SIG-M5 treated with dmso at 0.1 percent for 504 hours (cell line): ENCODE data around the gene NIF3L1.
A peak's percentile ranks its signal among the peaks of the same experiment; 100 is the strongest.
"Not testable (repeated sequence)": the region's sequence is repeated elsewhere in the genome, so short reads cannot be mapped to it uniquely, and the experiment has no call there.

Experiments used
- DNase-seq: peaks from one replicate; lab custom pipeline; 2025; ENCODE audit not compliant: unreplicated experiment; lab: John Stamatoyannopoulos, UW

The NIF3L1 gene

GRCh38 chr2:200871151-200871550 is 18.0 kb upstream of the NIF3L1 start:
- no peak for DNase-seq

DNA sequence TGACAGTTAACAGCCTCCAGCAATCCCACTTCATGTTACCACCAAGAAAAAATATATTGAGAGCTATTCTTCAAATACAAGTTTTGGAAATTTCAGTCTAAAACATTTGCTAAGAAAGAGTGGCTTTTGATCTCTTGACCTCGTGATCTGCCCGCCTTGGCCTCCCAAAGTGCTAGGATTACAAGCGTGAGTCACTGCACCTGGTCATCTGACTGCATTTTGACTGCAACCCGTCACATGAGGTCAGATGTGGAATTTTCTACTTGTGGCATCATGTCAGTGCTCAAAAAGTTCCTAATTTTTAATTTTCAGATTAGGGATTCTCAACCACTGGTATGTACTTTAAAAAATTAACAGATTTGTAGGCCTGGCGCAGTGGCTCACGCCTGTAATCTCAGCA is 15.6 kb upstream of the NIF3L1 start:
- DNase-seq: no peak

GRCh38 chr2:200877443-200877842 is 11.7 kb upstream of the NIF3L1 start:
- no peak for DNase-seq

DNA sequence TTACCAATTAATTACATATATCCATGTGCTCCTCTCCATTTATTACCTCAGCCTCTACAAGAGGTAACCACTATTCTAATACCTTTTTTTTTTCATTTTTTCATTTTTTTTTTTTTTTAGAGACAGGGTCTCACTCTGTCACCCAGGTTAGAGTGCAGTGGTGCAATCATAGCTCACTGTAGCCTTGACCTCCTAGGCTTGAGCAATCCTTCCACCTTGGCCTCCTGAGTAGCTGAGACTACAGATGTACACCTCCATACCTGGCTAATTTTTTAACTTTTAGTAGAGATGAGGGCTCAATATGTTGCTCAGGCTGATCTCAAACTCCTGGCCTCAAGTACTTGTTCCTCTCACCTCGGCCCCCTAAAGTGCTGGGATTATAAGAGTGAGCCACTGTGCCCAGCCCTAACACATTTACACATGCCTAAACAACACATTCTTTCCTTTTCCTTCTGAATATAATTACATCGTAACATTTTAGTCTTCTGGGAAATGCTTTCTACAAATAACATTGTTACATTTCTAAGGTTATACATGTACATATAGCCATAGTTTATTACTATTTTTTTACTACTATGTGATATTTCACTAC is 10.8 kb upstream of the NIF3L1 start:
- DNase-seq: no peak

- DNase-seq: not testable (repeated sequence)
Observed at GRCh38 chr2:200881715-200882249, 7.4 kb upstream of the NIF3L1 start.

DNA sequence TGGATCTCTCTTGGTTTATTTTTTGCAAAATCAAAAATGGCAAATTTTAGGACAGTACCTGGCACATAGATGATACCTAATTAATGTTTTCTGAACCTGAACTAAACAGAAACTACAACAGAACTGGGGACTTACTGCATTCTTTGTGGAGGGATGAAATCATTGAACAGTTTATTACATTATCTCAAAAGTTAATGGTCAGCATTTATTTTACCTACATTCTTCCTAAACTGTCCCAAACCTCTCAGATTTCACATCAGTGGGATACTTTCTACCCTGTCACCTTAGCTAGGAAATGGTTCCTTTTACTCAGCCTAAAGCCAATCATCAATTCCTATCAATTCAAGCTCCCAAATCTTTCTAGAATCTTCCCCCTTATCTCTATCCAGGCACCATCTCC is 10.3 kb downstream of the NIF3L1 start:
- no peak for DNase-seq

DNA sequence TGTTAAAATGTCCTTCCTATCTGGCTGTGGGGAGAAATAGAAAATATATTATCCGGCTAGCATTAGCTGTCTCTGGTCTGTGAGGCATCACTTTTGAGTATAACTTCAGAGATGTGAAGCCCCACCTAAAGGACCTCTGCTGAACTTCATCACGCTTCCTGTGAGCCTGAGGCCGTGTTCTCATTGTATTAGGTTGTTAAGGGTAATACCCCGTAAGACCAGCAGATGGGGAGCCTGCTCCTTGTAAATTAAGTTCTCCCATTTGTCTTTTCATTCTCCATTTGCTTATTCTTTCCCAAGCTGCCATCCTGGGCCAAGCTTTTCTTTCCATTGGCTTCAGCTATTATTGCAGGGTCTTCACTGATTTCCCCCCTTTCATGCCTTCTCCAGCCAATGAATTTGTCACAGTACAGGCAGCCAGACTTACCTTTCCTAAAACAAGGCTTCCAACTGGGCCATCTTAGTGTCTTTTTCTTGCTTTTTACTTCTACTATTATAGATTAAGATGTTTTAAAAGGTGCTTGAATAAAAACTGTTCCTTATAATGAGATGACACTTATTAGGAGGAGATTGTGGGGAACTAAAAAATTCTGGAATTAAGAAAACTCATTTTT is 12.4 kb downstream of the NIF3L1 start:
- DNase-seq: peak; percentile 98

GRCh38 chr2:200905618-200906296 is 16.6 kb downstream of the NIF3L1 start:
- peak; percentile 64 for DNase-seq

DNA sequence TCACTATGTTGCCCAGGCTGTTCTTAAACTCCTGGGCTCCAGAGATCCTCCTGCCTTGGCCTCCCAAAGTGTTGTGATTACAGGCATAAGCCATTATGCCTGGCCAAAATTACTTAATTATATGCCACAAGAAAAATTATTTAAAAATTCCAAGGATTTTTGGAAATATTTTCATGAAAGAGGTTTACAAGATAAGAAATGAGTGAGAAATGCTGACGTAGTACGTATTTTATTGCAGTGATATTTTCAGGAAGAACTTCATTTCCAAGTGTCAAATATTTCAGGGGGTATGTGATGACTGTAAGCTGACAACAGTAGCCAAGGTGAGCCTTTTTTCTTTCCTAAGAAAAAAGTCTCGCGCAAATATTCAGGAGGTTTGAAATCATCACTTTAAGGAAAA is 20.8 kb downstream of the NIF3L1 start:
- no peak for DNase-seq

DNA sequence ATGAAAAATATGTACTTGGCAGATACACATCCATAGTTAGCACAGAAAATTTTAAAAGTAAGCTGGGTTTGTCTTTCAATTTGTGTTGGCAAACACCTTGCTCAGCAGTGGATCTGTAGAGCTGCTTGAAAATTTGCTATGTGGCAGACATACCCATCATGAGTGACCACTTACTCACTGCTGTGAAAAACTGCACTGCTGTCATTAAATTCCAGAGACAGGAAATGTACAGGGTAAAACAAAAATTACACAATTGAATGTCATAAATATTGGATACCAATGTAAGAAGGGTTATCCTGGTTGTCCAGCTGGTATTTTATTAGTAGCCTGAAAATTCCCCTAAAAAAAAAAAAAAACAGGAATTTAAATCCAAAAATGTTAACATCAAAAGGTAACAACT is 24.5 kb downstream of the NIF3L1 start:
- no peak for DNase-seq

DNA sequence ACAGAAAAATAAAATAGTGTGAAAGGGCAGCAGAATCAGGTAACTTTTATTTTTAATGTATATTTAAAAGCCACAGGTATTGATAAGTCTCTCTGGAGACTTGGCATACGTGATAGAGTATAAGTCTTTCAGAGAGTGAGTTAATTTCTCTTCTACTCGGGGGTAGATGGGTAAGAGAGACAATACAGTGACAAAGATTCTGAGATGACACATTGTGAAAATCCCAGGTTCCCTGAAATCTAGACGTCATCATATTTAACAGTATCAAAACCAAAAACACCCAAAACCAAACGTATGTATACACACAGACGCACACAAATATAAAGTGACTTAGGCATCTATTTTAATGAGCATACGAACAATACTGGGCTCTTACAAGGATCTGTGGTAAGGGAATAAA is 33.3 kb downstream of the NIF3L1 start:
- DNase-seq: no peak

- no peak for DNase-seq
Observed at GRCh38 chr2:200929334-200930249, 40.4 kb downstream of the NIF3L1 start.

GRCh38 chr2:200930947-200931626 is 41.9 kb downstream of the NIF3L1 start:
- peak; percentile 62 for DNase-seq

- DNase-seq: no peak
Observed at GRCh38 chr2:200939832-200940231, 50.7 kb downstream of the NIF3L1 start.

DNA sequence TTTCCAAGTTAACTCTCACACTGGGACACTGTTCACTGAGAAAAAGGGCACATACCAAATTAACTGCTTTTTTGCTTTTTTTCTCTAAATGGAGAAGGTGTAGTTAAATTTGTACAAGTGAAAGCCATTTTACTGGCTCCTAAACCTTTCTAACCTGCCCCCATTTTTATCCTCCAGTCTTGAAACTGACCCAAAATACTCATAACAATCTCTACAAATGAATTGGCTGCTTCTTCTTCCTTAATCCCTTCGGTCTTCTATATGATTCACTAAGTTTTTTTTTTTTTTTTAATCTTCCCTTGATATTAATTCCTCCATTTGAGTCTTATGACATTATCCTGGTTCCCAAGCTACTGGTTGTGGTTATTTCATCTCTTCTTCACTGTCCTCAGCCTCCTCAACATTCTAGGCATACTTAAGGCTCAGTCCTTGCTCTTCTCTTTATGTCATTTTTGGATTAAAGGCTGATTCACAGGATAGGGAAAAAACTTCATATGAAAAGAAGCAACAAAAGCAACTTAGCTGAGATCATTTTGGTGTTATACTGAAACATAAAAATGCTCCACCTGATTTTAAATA is 54.4 kb downstream of the NIF3L1 start:
- DNase-seq: no peak

DNA sequence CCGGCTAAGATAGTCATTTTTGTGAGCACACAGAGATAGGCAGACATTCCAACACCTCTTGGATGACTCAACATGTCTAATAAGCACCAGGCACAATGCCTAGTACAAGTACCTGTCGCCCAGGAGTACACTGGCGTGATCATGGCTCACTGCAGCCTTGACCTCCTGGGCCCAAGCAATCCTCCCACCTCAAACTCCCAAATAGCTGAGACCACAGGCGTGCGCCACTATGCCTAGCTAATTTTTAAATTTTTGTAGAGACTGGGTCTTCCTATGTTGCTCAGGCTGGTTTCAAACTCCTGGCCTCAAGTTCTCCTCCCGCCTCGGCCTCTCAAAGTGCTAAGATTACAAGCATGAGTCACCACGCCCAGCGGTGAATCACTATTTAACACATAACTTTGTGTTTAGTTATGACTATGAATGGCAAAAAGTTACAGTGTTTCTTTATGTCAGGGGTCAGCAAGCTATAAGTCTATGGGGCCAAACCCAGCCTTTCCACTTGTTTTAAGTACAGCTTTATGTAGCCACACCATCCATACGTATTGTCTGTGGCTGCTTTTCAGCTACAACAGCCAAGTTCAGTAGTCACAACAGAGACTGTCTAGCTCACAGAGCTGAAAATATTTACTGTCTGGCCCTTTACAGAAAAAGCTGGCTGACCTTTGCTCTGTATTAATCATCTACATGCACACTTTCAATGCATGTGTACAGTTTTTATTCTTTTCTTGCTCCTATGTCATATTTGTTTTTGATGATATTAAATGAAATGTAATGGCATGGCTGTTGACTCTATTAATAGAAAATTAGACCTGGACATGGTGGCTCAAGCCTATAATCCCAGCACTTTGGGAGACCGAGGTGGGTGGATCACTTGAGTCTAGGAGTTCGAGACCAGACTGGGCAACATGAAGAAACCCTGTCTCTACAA is 55.6 kb downstream of the NIF3L1 start:
- no peak for DNase-seq

GRCh38 chr2:200945395-200945729 is 56.2 kb downstream of the NIF3L1 start:
- no peak for DNase-seq

DNA sequence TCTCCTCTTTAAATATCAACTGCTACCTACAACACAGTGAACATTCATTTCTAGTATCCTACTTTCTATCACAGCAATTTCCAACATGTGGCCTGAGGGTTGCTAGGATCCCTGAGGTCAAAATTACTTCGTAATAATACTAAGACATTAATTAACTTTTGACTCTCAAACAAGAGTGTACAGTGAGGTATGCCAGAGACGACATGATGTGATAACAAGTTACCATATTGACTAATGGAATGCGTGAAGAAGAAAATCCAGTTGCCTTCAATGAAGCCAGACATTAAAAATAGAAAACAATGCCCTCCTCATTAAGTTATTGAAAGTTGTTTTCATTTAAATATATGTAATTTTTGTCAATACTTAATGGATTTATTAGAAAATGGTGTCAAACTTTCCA is 61.2 kb downstream of the NIF3L1 start:
- no peak for DNase-seq
